GM23248 (cell line): ENCODE results near the gene TMEM43.

Source experiments
- EZH2 ChIP-seq: fragments of 200-600 bp; sonication (generic); IDR thresholded peaks from 2 replicates; pipeline ENCODE4 v1.6.1; 2018; ENCODE audit warnings: antibody characterized with exemption, mild to moderate bottlenecking; ENCODE audit not compliant: insufficient read depth, poor library complexity, severe bottlenecking
- EZH2phosphoT487 ChIP-seq: fragments of 200-600 bp; sonication (generic); IDR thresholded peaks from 2 replicates; pipeline ENCODE4 v1.6.1; 2018; ENCODE audit warnings: antibody characterized with exemption, moderate library complexity, mild to moderate bottlenecking, low read depth; ENCODE audit not compliant: insufficient read depth

DNA sequence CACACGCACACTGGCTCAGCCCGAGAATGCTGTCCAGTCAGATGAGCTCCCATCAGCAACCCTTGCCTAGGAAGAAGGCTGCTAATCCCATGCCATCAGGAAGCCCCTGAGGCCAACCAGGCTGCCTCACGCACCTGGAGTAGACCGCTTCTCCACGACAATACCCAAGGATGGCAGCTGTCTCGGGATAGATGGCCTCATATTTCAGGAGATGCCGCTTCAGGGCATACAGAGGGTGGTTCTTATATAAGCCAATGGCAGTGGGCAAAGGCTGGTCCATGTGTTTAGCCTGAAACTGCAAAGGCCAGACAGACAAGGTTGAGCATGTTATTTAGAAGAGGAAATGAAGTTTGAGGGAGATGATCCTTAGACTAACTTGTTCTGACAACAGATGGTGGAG, 31.3 kb downstream of the TMEM43 start:
- TF ChIP-seq EZH2 (no peak), EZH2phosphoT487 (no peak)
